Choroid plexus epithelial cell (primary cell): ENCODE data around the gene DCAF11.

Source experiments
- DNase-seq: peaks from one replicate; pipeline ENCODE4 v3.0.0-alpha.2; 2010; ENCODE audit warnings: low read depth
- H3K4me3 ChIP-seq: 2 replicates; pipeline ENCODE4 v1.5.1; 2011; ENCODE audit warnings: low read depth, mild to moderate bottlenecking, control low read depth, low read length, moderate library complexity
- CTCF ChIP-seq: conservative IDR thresholded peaks from 2 replicates; pipeline ENCODE4 v1.5.1; 2011; ENCODE audit warnings: low read depth, mild to moderate bottlenecking, control low read depth, inconsistent platforms, low read length, moderate library complexity

DCAF11 gene

GRCh38 chr14:24136684-24137528 lies 22.3 kb downstream of the DCAF11 start:
- TF ChIP-seq CTCF = no peak
- H3K4me3 ChIP-seq = peak overlapping the region; percentile 96
- DNase-seq = no peak

GRCh38 chr14:24137529-24138395 lies 23.2 kb downstream of the DCAF11 start:
- no peak for TF ChIP-seq CTCF
- no peak for DNase-seq
- no peak overlapping the region for H3K4me3 ChIP-seq

GRCh38 chr14:24138396-24139271 lies 24.1 kb downstream of the DCAF11 start:
- DNase-seq = no peak
- no peak overlapping the region for H3K4me3 ChIP-seq

GRCh38 chr14:24139272-24139934 lies 24.8 kb downstream of the DCAF11 start:
- no peak overlapping the region for H3K4me3 ChIP-seq
- no peak for TF ChIP-seq CTCF
- no peak for DNase-seq

More at GRCh38 chr14:24138396-24139271, 24.1 kb downstream of the DCAF11 start:
- no peak for TF ChIP-seq CTCF

GRCh38 chr14:24141097-24141880 lies 26.7 kb downstream of the DCAF11 start, which contains the start of gene EMC9:
EMC9 (minus strand) TSS chr14:24141591; CDS start chr14:24141304, 287 bp downstream.
- peak; percentile 49 for TF ChIP-seq CTCF
- peak within 1 kb of the TSS; percentile 92 for H3K4me3 ChIP-seq
- peak; percentile 100 for DNase-seq
